ENCODE results near the gene ITIH1. TPM values are rescaled to one million over a fixed set of nuclear protein-coding genes. Genes with fewer than 3 reads are reported as not detected.

Gene ITIH1
- total RNA-seq, 4 donors from 2014 or later = not detected

- no peak for TF ChIP-seq EP300 (IDR thresholded peaks at IDR 0.05; ENCODE audit: low read depth)
- no peak for TF ChIP-seq CTCF (IDR thresholded peaks at IDR 0.05)
- no peak for TF ChIP-seq POLR2AphosphoS5 (IDR thresholded peaks at IDR 0.05)
- no peak for TF ChIP-seq POLR2A (IDR thresholded peaks at IDR 0.05)
- Histone ChIP-seq H3K36me3 (peaks cover 0 to 64% (median 28%) of the 10 kb centered on the region in 4 donors), H3K9me3 (no peaks in the 10 kb centered on the region), H3K4me3 (no peak overlapping the region), H3K4me1 (no peaks in the 10 kb centered on the region), H3K27ac (no peak overlapping the region), H3K27me3 (no peaks in the 10 kb centered on the region)
- WGBS, 2 donors (ENCODE audit: low coverage in 1 of 2) = 88 to 91% methylated on average over 2 of the region's 2 CpGs
- in situ Hi-C loops (cut with MboI; ENCODE audit: low pct_ligation_motif_present in 1 of 4, low pct_unique_long_range_greater_than_20kb in 1 of 4, low sequenced_read_pairs in 3 of 4) (loop anchor here in 1 of 4 donors (25.0 kb wide), 1 partner anchor 319 kb away; no protein-coding TSS in a partner anchor), intact Hi-C loops (cut with DNase I; ENCODE audit: low total_unique reads) (no loop called here)
- no peak for DNase-seq
These were observed 33.7 kb upstream of the ITIH1 start for GRCh38 chr3:52743721-52744120.

- 73 to 92% methylated on average over 2 to 3 of the region's 3 CpGs for WGBS, 2 donors (ENCODE audit: low coverage in 1 of 2)
- H3K4me3 ChIP-seq = no peak overlapping the region
- DNase-seq = no peak
- no peaks in the 10 kb centered on the region for H3K27me3 ChIP-seq
- H3K4me1 ChIP-seq = no peaks in the 10 kb centered on the region
- H3K27ac ChIP-seq = no peak overlapping the region
- in situ Hi-C loops (cut with MboI; ENCODE audit: low pct_ligation_motif_present in 1 of 4, low pct_unique_long_range_greater_than_20kb in 1 of 4, low sequenced_read_pairs in 3 of 4) = no loop called here
- H3K9me3 ChIP-seq = no peaks in the 10 kb centered on the region
- peaks cover 0 to 39% (median 15%) of the 10 kb centered on the region in 4 donors for H3K36me3 ChIP-seq
- TF ChIP-seq CTCF (IDR thresholded peaks at IDR 0.05) (no peak), POLR2A (IDR thresholded peaks at IDR 0.05) (no peak), POLR2AphosphoS5 (IDR thresholded peaks at IDR 0.05) (no peak)
- intact Hi-C loops (cut with DNase I; ENCODE audit: low total_unique reads) = no loop called here
These were observed 25.2 kb upstream of the ITIH1 start for GRCh38 chr3:52752045-52752660.

GRCh38 chr3:52754373-52754772 lies 23.0 kb upstream of the ITIH1 start:
- Histone ChIP-seq H3K9me3 (no peaks in the 10 kb centered on the region), H3K36me3 (peaks cover 0 to 34% (median 12%) of the 10 kb centered on the region in 4 donors), H3K4me1 (no peaks in the 10 kb centered on the region), H3K4me3 (no peak overlapping the region), H3K27me3 (no peaks in the 10 kb centered on the region), H3K27ac (no peak overlapping the region)
- in situ Hi-C loops (cut with MboI; ENCODE audit: low pct_ligation_motif_present in 1 of 4, low pct_unique_long_range_greater_than_20kb in 1 of 4, low sequenced_read_pairs in 3 of 4) = no loop called here
- DNase-seq = no peak
- TF ChIP-seq POLR2A (IDR thresholded peaks at IDR 0.05) (no peak), CTCF (IDR thresholded peaks at IDR 0.05) (no peak), EP300 (IDR thresholded peaks at IDR 0.05; ENCODE audit: low read depth) (no peak), POLR2AphosphoS5 (IDR thresholded peaks at IDR 0.05) (no peak)
- intact Hi-C loops (cut with DNase I; ENCODE audit: low total_unique reads) = no loop called here
- WGBS, 2 donors (ENCODE audit: low coverage in 1 of 2) = 92% methylated on average over 4 of the region's 4 CpGs

GRCh38 chr3:52756141-52756540 lies 21.3 kb upstream of the ITIH1 start:
- WGBS, 2 donors (ENCODE audit: low coverage in 1 of 2) = 89 to 97% methylated on average over 1 of the region's 1 CpG
- peaks cover 0 to 28% (median 9%) of the 10 kb centered on the region in 4 donors for H3K36me3 ChIP-seq
- intact Hi-C loops (cut with DNase I; ENCODE audit: low total_unique reads) = no loop called here

More at GRCh38 chr3:52756141-52756540, 21.3 kb upstream of the ITIH1 start:
- Histone ChIP-seq H3K27ac (no peak overlapping the region), H3K4me1 (no peaks in the 10 kb centered on the region), H3K9me3 (no peaks in the 10 kb centered on the region), H3K27me3 (no peaks in the 10 kb centered on the region), H3K4me3 (no peak overlapping the region)
- in situ Hi-C loops (cut with MboI; ENCODE audit: low pct_ligation_motif_present in 1 of 4, low pct_unique_long_range_greater_than_20kb in 1 of 4, low sequenced_read_pairs in 3 of 4) = no loop called here
- no peak for DNase-seq
- TF ChIP-seq EP300 (IDR thresholded peaks at IDR 0.05; ENCODE audit: low read depth) (no peak), POLR2AphosphoS5 (IDR thresholded peaks at IDR 0.05) (no peak), CTCF (IDR thresholded peaks at IDR 0.05) (no peak), POLR2A (IDR thresholded peaks at IDR 0.05) (no peak)

Data from transverse colon (tissue), 4 donors.